Measurements from ENCODE around the gene NPLOC4. TPM values are rescaled to one million over a fixed set of nuclear protein-coding genes. Genes with fewer than 3 reads are reported as not detected.

Gene NPLOC4
- total and polyA plus RNA-seq, 2 donors (not counting 1 experiment from before 2014, with no cell fraction given) = 70.2 to 101 TPM

GRCh38 chr17:81608082-81608481 lies 28.8 kb downstream of the NPLOC4 start:
- no peak for DNase-seq
- Histone ChIP-seq H3K27ac (ENCODE audit: low read length in 2 of 2) (no peak overlapping the region), H2AFZ (ENCODE audit: insufficient read depth, low read depth, low read length, poor library complexity, severe bottlenecking) (no peak overlapping the region), H3K4me3 (ENCODE audit: control extremely low read depth in 1 of 5, extremely low read depth in 1 of 5, insufficient read depth in 1 of 5, low read depth in 2 of 5, low read length in 4 of 5) (no peak overlapping the region), H3K27me3 (replicated peaks in 1 of 4; ENCODE audit: control extremely low read depth in 1 of 4, control insufficient read depth in 3 of 4, insufficient read depth in 4 of 4, low read length in 3 of 4) (no peaks in the 10 kb centered on the region), H3K9me3 (ENCODE audit: control extremely low read depth in 1 of 3, control insufficient read depth in 2 of 3, insufficient read depth in 1 of 3, low read length in 2 of 3) (no peaks in the 10 kb centered on the region), H4K20me1 (ENCODE audit: control insufficient read depth, insufficient read depth, low read length, poor library complexity, severe bottlenecking) (peaks cover 9% of the 10 kb centered on the region), H3K36me3 (replicated peaks in 1 of 2; ENCODE audit: control extremely low read depth in 1 of 2, control insufficient read depth in 1 of 2, extremely low read depth in 1 of 2, insufficient read depth in 2 of 2, low read length in 1 of 2) (peaks cover 5 to 75% of the 10 kb centered on the region in 2 experiments), H3K9ac (ENCODE audit: low read length) (no peak overlapping the region), H3K79me2 (ENCODE audit: control insufficient read depth, insufficient read depth, low read length) (peaks cover 22% of the 10 kb centered on the region), H3K4me1 (ENCODE audit: control insufficient read depth in 2 of 2, insufficient read depth in 2 of 2, low read length in 2 of 2) (no peaks in the 10 kb centered on the region), H3K4me2 (replicated peaks; ENCODE audit: low read depth, low read length, poor library complexity, severe bottlenecking) (no peak overlapping the region)
- Mint-ChIP-seq H3K4me1 (no peaks in the 10 kb centered on the region), H3K27me3 (no peaks in the 10 kb centered on the region), H3K9me3 (ENCODE audit: insufficient read depth) (no peaks in the 10 kb centered on the region), H3K4me3 (no peak overlapping the region), H3K27ac (no peak overlapping the region)
- ChIA-PET CTCF (no interaction called here), POLR2A (no interaction called here)
- no peak for ATAC-seq (ENCODE audit: low read depth)
- WGBS (ENCODE audit: insufficient coverage) = 100% methylated on average over 4 of the region's 4 CpGs
- intact Hi-C loops (cut with micrococcal nuclease) = loop anchor here (10.0 kb wide), 1 partner anchor 123 kb away; no protein-coding TSS in a partner anchor
- no peak for TF ChIP-seq EZH2 (IDR thresholded peaks at IDR 0.05; ENCODE audit: borderline replicate concordance, insufficient read depth, low read depth, low read length, poor library complexity, severe bottlenecking)

GRCh38 chr17:81607431-81607830 lies 29.5 kb downstream of the NPLOC4 start:
- Histone ChIP-seq H2AFZ (ENCODE audit: insufficient read depth, low read depth, low read length, poor library complexity, severe bottlenecking) (no peak overlapping the region), H4K20me1 (ENCODE audit: control insufficient read depth, insufficient read depth, low read length, poor library complexity, severe bottlenecking) (peaks cover 5% of the 10 kb centered on the region), H3K9me3 (ENCODE audit: control extremely low read depth in 1 of 3, control insufficient read depth in 2 of 3, insufficient read depth in 1 of 3, low read length in 2 of 3) (no peaks in the 10 kb centered on the region), H3K27me3 (replicated peaks in 1 of 4; ENCODE audit: control extremely low read depth in 1 of 4, control insufficient read depth in 3 of 4, insufficient read depth in 4 of 4, low read length in 3 of 4) (no peaks in the 10 kb centered on the region), H3K9ac (ENCODE audit: low read length) (no peak overlapping the region), H3K79me2 (ENCODE audit: control insufficient read depth, insufficient read depth, low read length) (peaks cover 15% of the 10 kb centered on the region), H3K27ac (ENCODE audit: low read length in 2 of 2) (no peak overlapping the region), H3K4me3 (ENCODE audit: control extremely low read depth in 1 of 5, extremely low read depth in 1 of 5, insufficient read depth in 1 of 5, low read depth in 2 of 5, low read length in 4 of 5) (no peak overlapping the region), H3K4me1 (ENCODE audit: control insufficient read depth in 2 of 2, insufficient read depth in 2 of 2, low read length in 2 of 2) (no peaks in the 10 kb centered on the region), H3K4me2 (replicated peaks; ENCODE audit: low read depth, low read length, poor library complexity, severe bottlenecking) (no peak overlapping the region), H3K36me3 (replicated peaks in 1 of 2; ENCODE audit: control extremely low read depth in 1 of 2, control insufficient read depth in 1 of 2, extremely low read depth in 1 of 2, insufficient read depth in 2 of 2, low read length in 1 of 2) (peaks cover 5 to 70% of the 10 kb centered on the region in 2 experiments)
- ChIA-PET CTCF (interaction anchor here (0.6 to 1.1 kb wide), 3 partner anchors 8 to 28 kb away, joined by 3 to 4 read pairs (median 3); no protein-coding TSS in a partner anchor), POLR2A (no interaction called here)
- H3K4me3 Mint-ChIP-seq = no peak overlapping the region
- DNase-seq (no peak), ATAC-seq (ENCODE audit: low read depth) (no peak)
- H3K27me3 Mint-ChIP-seq = no peaks in the 10 kb centered on the region
- 93% methylated on average over 2 of the region's 6 CpGs for WGBS (ENCODE audit: insufficient coverage)
- no peaks in the 10 kb centered on the region for H3K4me1 Mint-ChIP-seq
- TF ChIP-seq CTCF (IDR thresholded peaks at IDR 0.05) = no peak
- no peak for TF ChIP-seq EZH2 (IDR thresholded peaks at IDR 0.05; ENCODE audit: borderline replicate concordance, insufficient read depth, low read depth, low read length, poor library complexity, severe bottlenecking)
- H3K27ac Mint-ChIP-seq = no peak overlapping the region
- intact Hi-C loops (cut with micrococcal nuclease) = loop anchor here (10.0 kb wide), 1 partner anchor 123 kb away; no protein-coding TSS in a partner anchor
- H3K9me3 Mint-ChIP-seq (ENCODE audit: insufficient read depth) = no peaks in the 10 kb centered on the region
